Panc1 (cell line): ENCODE data around the gene CEMIP. TPM values are rescaled to one million over a fixed set of nuclear protein-coding genes. Genes with fewer than 3 reads are reported as not detected.

Experiments used
- ATAC-seq: fragments of 200-7000 bp; cut with Tn5 transposase; 2 replicates; pipeline ENCODE4 v1.9.1; 2020; ENCODE audit warnings: mild to moderate bottlenecking, moderate library complexity
- BruUV-seq: library from RNA; stranded (reverse); fragments of 400-500 nt; replicated peaks from 2 replicates; lab custom pipeline; 2021; lab: Mats Ljungman, UMichigan
- CTCF ChIA-PET: fragments of 300-600 bp; sonication (Branson Sonifier 250); formaldehyde crosslinking; loops from one replicate; lab custom pipeline; 2022; ENCODE audit warnings: antibody characterized with exemption; lab: Charles Lee
- POLR2A ChIA-PET: fragments of 300-600 bp; sonication (Branson Sonifier 250); formaldehyde crosslinking; loops from one replicate; lab custom pipeline; 2022; ENCODE audit warnings: antibody characterized with exemption; lab: Charles Lee
- DNase-seq: peaks from one replicate; pipeline ENCODE4 v3.0.0-alpha.2; 2010; ENCODE audit warnings: low read depth, low spot score
- H3K27ac ChIP-seq: 2 replicates; pipeline ENCODE4 v1.5.1; 2011; ENCODE audit warnings: mild to moderate bottlenecking, low read length, inconsistent platforms
- H3K27me3 ChIP-seq: fragments of 200-500 bp; sonication (Bioruptor generic); 2 replicates; pipeline ENCODE4 v1.6.0; 2014; ENCODE audit warnings: low read length, inconsistent platforms; ENCODE audit not compliant: control insufficient read depth, insufficient read depth
- H3K36me3 ChIP-seq: fragments of 200-500 bp; sonication (Bioruptor generic); 2 replicates; pipeline ENCODE4 v1.5.1; 2014; ENCODE audit warnings: inconsistent platforms, mild to moderate bottlenecking, low read length, moderate library complexity; ENCODE audit not compliant: control insufficient read depth, insufficient read depth
- H3K4me1 ChIP-seq: 2 replicates; pipeline ENCODE4 v1.5.1; 2011; ENCODE audit warnings: inconsistent platforms, mild to moderate bottlenecking, low read length, moderate library complexity; ENCODE audit not compliant: control insufficient read depth, insufficient read depth
- H3K4me3 ChIP-seq, 2 experiments: 2 replicates each; pipeline ENCODE4 v1.5.1; 2011 to 2012; ENCODE audit warnings: low read depth in 2 of 2, low read length in 2 of 2, mild to moderate bottlenecking in 2 of 2, inconsistent platforms in 1 of 2, moderate library complexity in 1 of 2
- H3K9me3 ChIP-seq: fragments of 200-500 bp; sonication (Bioruptor generic); 2 replicates; pipeline ENCODE4 v1.5.1; 2014; ENCODE audit warnings: low read depth, mild to moderate bottlenecking, inconsistent platforms, low read length, moderate library complexity; ENCODE audit not compliant: control insufficient read depth, insufficient read depth
- POLR2AphosphoS5 ChIP-seq: IDR thresholded peaks from 2 replicates; pipeline ENCODE4 v1.6.1; 2012; ENCODE audit warnings: mild to moderate bottlenecking, low read depth, low read length, moderate library complexity
- SIN3A ChIP-seq: IDR thresholded peaks from 2 replicates; pipeline ENCODE4 v1.6.1; 2012; ENCODE audit warnings: low read depth, mild to moderate bottlenecking, low read length, moderate library complexity, borderline replicate concordance; ENCODE audit not compliant: insufficient read depth
- TCF7L2 ChIP-seq: IDR thresholded peaks from 2 replicates; pipeline ENCODE4 v1.6.1; 2011; ENCODE audit warnings: mild to moderate bottlenecking, low read depth, low read length, inconsistent platforms
- in situ Hi-C: cut with HindIII; loops from 2 replicates; pipeline ENCODE4 v1.10.0; 2016; ENCODE audit warnings: low sequenced_read_pairs, low pct_unique_long_range_greater_than_20kb
- intact Hi-C: fragments of 100-400 bp; cut with micrococcal nuclease; formaldehyde crosslinking; loops from one replicate; pipeline ENCODE4 v1.10.0; 2022; ENCODE audit not compliant: unreplicated experiment
- total RNA-seq: library from RNA; stranded (reverse); gene quantifications from one replicate; pipeline ENCODE4 v1.2.1, GENCODE V29; 2021; ENCODE audit not compliant: unreplicated experiment
- TF ChIP-seq, protein P1 (sequence below): fragments of 450-650 bp; IDR thresholded peaks from 2 replicates; pipeline ENCODE4 v1.5.1; 2017; ENCODE audit warnings: mild to moderate bottlenecking
- TF ChIP-seq, protein P2 (sequence below), 2 experiments: IDR thresholded peaks; 2 replicates each; pipeline ENCODE4 v1.6.1; 2011 to 2012; ENCODE audit warnings: low read depth in 2 of 2, control low read depth in 1 of 2, low read length in 1 of 2, mild to moderate bottlenecking in 1 of 2, moderate library complexity in 1 of 2; ENCODE audit not compliant: insufficient read depth in 1 of 2

The CEMIP gene
- total RNA-seq, 1 experiment from 2014 or later, result 0.46 TPM

DNA sequence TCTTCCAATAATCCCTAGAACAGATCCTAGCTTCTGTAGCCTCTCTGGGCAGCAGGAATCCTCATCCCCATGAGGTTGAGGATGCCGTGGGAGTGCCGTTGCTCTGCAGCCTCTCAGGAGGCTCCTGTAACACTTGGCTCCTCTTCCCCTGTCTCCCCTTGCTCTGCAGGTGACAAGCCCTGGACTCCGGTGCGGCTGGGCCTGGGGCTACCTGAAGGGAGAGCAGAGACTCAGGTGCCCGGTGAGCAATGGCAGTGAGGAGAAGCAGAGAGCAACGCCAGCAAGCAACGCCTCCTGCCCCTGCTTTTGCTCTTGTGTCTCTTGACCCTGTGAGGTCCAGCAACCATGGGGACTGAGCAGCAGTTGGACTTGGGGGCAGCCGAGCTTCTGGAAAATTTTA lies 91.2 kb downstream of the CEMIP start:
- intact Hi-C loops, result no loop called here

DNA sequence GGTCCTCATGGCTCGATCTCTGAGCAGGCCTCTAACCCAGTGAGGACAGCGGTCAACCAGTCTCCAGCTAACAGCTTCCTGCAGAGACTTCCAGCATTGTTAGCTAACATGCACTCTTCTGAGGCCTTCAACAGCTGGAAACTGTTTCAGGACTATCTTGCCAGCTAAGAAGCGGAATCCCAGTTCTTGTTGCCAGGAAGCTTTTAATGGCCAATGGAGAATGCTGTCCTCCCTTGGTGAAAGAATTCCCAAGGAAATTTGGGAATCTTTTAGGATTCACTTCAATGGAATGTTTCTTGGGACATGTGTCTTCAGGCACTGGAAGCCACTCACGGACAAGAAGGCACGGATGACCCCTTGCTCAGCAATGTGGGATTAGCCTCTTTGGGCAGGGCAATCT lies 91.7 kb downstream of the CEMIP start:
- in situ Hi-C loops, result no loop called here
- no TSS peak for BruUV-seq
- ATAC-seq (no peak), DNase-seq (no peak)
- H3K4me3 ChIP-seq, result no peak overlapping the region
- H3K27me3 ChIP-seq, result peaks cover 5% of the 10 kb centered on the region; the same call in 1 of the 2 replicates
- ChIA-PET CTCF (no interaction called here), POLR2A (no interaction called here)
- intact Hi-C loops, result no loop called here
- no peaks in the 10 kb centered on the region for H3K9me3 ChIP-seq
- H3K36me3 ChIP-seq, result no peaks in the 10 kb centered on the region
- no peak overlapping the region for H3K27ac ChIP-seq
- H3K4me1 ChIP-seq, result no peaks in the 10 kb centered on the region
- TF ChIP-seq POLR2AphosphoS5, result no peak
- TF ChIP-seq SIN3A, result no peak
- TF ChIP-seq, protein P1, sequence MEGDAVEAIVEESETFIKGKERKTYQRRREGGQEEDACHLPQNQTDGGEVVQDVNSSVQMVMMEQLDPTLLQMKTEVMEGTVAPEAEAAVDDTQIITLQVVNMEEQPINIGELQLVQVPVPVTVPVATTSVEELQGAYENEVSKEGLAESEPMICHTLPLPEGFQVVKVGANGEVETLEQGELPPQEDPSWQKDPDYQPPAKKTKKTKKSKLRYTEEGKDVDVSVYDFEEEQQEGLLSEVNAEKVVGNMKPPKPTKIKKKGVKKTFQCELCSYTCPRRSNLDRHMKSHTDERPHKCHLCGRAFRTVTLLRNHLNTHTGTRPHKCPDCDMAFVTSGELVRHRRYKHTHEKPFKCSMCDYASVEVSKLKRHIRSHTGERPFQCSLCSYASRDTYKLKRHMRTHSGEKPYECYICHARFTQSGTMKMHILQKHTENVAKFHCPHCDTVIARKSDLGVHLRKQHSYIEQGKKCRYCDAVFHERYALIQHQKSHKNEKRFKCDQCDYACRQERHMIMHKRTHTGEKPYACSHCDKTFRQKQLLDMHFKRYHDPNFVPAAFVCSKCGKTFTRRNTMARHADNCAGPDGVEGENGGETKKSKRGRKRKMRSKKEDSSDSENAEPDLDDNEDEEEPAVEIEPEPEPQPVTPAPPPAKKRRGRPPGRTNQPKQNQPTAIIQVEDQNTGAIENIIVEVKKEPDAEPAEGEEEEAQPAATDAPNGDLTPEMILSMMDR, result no peak
- no peak for TF ChIP-seq TCF7L2
- TF ChIP-seq, protein P2, sequence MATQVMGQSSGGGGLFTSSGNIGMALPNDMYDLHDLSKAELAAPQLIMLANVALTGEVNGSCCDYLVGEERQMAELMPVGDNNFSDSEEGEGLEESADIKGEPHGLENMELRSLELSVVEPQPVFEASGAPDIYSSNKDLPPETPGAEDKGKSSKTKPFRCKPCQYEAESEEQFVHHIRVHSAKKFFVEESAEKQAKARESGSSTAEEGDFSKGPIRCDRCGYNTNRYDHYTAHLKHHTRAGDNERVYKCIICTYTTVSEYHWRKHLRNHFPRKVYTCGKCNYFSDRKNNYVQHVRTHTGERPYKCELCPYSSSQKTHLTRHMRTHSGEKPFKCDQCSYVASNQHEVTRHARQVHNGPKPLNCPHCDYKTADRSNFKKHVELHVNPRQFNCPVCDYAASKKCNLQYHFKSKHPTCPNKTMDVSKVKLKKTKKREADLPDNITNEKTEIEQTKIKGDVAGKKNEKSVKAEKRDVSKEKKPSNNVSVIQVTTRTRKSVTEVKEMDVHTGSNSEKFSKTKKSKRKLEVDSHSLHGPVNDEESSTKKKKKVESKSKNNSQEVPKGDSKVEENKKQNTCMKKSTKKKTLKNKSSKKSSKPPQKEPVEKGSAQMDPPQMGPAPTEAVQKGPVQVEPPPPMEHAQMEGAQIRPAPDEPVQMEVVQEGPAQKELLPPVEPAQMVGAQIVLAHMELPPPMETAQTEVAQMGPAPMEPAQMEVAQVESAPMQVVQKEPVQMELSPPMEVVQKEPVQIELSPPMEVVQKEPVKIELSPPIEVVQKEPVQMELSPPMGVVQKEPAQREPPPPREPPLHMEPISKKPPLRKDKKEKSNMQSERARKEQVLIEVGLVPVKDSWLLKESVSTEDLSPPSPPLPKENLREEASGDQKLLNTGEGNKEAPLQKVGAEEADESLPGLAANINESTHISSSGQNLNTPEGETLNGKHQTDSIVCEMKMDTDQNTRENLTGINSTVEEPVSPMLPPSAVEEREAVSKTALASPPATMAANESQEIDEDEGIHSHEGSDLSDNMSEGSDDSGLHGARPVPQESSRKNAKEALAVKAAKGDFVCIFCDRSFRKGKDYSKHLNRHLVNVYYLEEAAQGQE (IDR thresholded peaks at IDR 0.05; ENCODE audit: insufficient read depth in 1 of 2, low read depth in 2 of 2, low read length in 1 of 2), result no peak

More for the DNA sequence above, 91.2 kb downstream of the CEMIP start:
- H3K36me3 ChIP-seq, result no peaks in the 10 kb centered on the region
- no peak overlapping the region for H3K4me3 ChIP-seq
- H3K9me3 ChIP-seq, result no peaks in the 10 kb centered on the region
- in situ Hi-C loops, result no loop called here
- BruUV-seq, result no TSS peak
- ChIA-PET CTCF (no interaction called here), POLR2A (no interaction called here)
- TF ChIP-seq, protein P2 (IDR thresholded peaks at IDR 0.05; ENCODE audit: insufficient read depth in 1 of 2, low read depth in 2 of 2, low read length in 1 of 2), result no peak
- TF ChIP-seq, protein P1, result no peak
- no peak for TF ChIP-seq POLR2AphosphoS5
- no peak for TF ChIP-seq SIN3A
- H3K27ac ChIP-seq, result no peak overlapping the region
- H3K27me3 ChIP-seq, result peaks cover 5% of the 10 kb centered on the region; the same call in 1 of the 2 replicates
- no peaks in the 10 kb centered on the region for H3K4me1 ChIP-seq
- no peak for DNase-seq
- ATAC-seq, result peak; percentile 24; the same call in 1 of the 2 replicates
